GM12878 (cell line): Measurements from ENCODE around the gene DHDH. TPM values are rescaled to one million over a fixed set of nuclear protein-coding genes. Genes with fewer than 3 reads are reported as not detected.

Source experiments
- ATAC-seq: fragments of 200-7000 bp; cut with Tn5 transposase; 3 replicates; pipeline ENCODE4 v1.9.1; 2020; ENCODE audit warnings: mild to moderate bottlenecking, moderate library complexity
- BruUV-seq: library from RNA; stranded (reverse); fragments of 400-500 nt; replicated peaks from 2 replicates; lab custom pipeline; 2021; lab: Mats Ljungman, UMichigan
- CTCF ChIA-PET: fragments of 300-600 bp; sonication (Branson Sonifier 250); formaldehyde crosslinking; extraction: SDS; loops from one replicate; lab custom pipeline; 2021; ENCODE audit warnings: inconsistent platforms; lab: Yijun Ruan, JAX
- POLR2A ChIA-PET: fragments of 350-600 bp; formaldehyde crosslinking; extraction: SDS; loops from one replicate; lab custom pipeline; 2021; ENCODE audit warnings: inconsistent platforms; lab: Charles Lee
- RAD21 ChIA-PET: fragments of 300-600 bp; sonication (Branson Sonifier 250); formaldehyde crosslinking; loops from one replicate; lab custom pipeline; 2023; ENCODE audit warnings: antibody characterized with exemption; ENCODE audit not compliant: unreplicated experiment; lab: Charles Lee
- SMC1A ChIA-PET: fragments of 300-600 bp; sonication (Branson Sonifier 250); formaldehyde crosslinking; loops from one replicate; lab custom pipeline; 2023; ENCODE audit not compliant: unreplicated experiment, uncharacterized antibody; lab: Charles Lee
- DNase-seq: peaks from one replicate; pipeline ENCODE4 v3.0.0-alpha.2; 2011; ENCODE audit warnings: low read depth, low spot score
- FAIRE-seq: peaks from 3 replicates; lab custom pipeline; 2011; peaks lifted over from hg19 to GRCh38; lab: Jason Lieb, UNC
- H2AFZ ChIP-seq: 2 replicates; pipeline ENCODE4 v1.6.0; 2011; ENCODE audit warnings: low read depth, low read length, control low read depth; ENCODE audit not compliant: control insufficient read depth
- H3K27ac ChIP-seq: 2 replicates; pipeline ENCODE4 v1.5.1; 2011; ENCODE audit warnings: control low read depth; ENCODE audit not compliant: control insufficient read depth, insufficient read depth
- H3K27me3 ChIP-seq, 2 experiments: replicated peaks in 1 of 2; 2 replicates each; pipeline versions ENCODE4 v1.6.0 to v1.6.1; 2011; ENCODE audit warnings: low read length in 1 of 2; ENCODE audit not compliant: control insufficient read depth in 2 of 2, insufficient read depth in 2 of 2
- H3K36me3 ChIP-seq, 2 experiments: 2 replicates each; pipeline ENCODE4 v1.5.1; 2011; ENCODE audit warnings: low read length in 1 of 2; ENCODE audit not compliant: control insufficient read depth in 2 of 2, insufficient read depth in 2 of 2
- H3K4me1 ChIP-seq: 2 replicates; pipeline ENCODE4 v1.6.1; 2011; ENCODE audit warnings: mild to moderate bottlenecking, low read length, moderate library complexity, mixed read lengths; ENCODE audit not compliant: control insufficient read depth, insufficient read depth
- H3K4me2 ChIP-seq: 2 replicates; pipeline ENCODE4 v1.6.0; 2011; ENCODE audit warnings: control low read depth; ENCODE audit not compliant: control insufficient read depth, insufficient read depth
- H3K4me3 ChIP-seq: fragments of 200-600 bp; sonication (generic); 2 replicates; pipeline ENCODE4 v1.5.1; 2016
- H3K79me2 ChIP-seq: 2 replicates; pipeline ENCODE4 v1.6.0; 2011; ENCODE audit warnings: low read length; ENCODE audit not compliant: control insufficient read depth, insufficient read depth
- H3K9ac ChIP-seq: 2 replicates; pipeline ENCODE4 v1.8.0; 2011; ENCODE audit warnings: low read length, control low read depth, mixed read lengths; ENCODE audit not compliant: control insufficient read depth, insufficient read depth
- H3K9me3 ChIP-seq: replicated peaks from 3 replicates; pipeline ENCODE4 v1.5.1; 2011; ENCODE audit warnings: mild to moderate bottlenecking, low read length; ENCODE audit not compliant: control insufficient read depth, insufficient read depth
- H4K20me1 ChIP-seq: 2 replicates; pipeline ENCODE4 v1.6.0; 2011; ENCODE audit not compliant: control insufficient read depth, insufficient read depth
- CHD1 ChIP-seq: IDR thresholded peaks from 2 replicates; pipeline ENCODE4 v1.6.1; 2012; ENCODE audit warnings: low read depth, low read length, improper control_type of control experiment
- EZH2 ChIP-seq: IDR thresholded peaks from 2 replicates; pipeline ENCODE4 v1.6.1; 2012; ENCODE audit warnings: low read depth, mild to moderate bottlenecking, control low read depth, inconsistent platforms, low read length, borderline replicate concordance; ENCODE audit not compliant: control insufficient read depth
- HDAC2 ChIP-seq: fragments of 200-600 bp; sonication (generic); IDR thresholded peaks from 2 replicates; pipeline ENCODE4 v1.6.1; 2017
- NFXL1 ChIP-seq: fragments of 450-650 bp; IDR thresholded peaks from 2 replicates; pipeline ENCODE4 v1.6.1; 2017; ENCODE audit warnings: antibody characterized with exemption, mild to moderate bottlenecking, borderline replicate concordance
- PAX8 ChIP-seq: fragments of 450-650 bp; IDR thresholded peaks from 2 replicates; pipeline ENCODE4 v1.6.1; 2017; ENCODE audit warnings: mild to moderate bottlenecking, moderate library complexity
- SP1 ChIP-seq: IDR thresholded peaks from one replicate; pipeline ENCODE4 v1.6.1; 2011; ENCODE audit warnings: low read depth, low read length
- TARDBP ChIP-seq: IDR thresholded peaks from 2 replicates; pipeline ENCODE4 v1.6.1; 2016; ENCODE audit warnings: borderline replicate concordance
- TCF3 ChIP-seq: IDR thresholded peaks from 2 replicates; pipeline ENCODE4 v1.6.1; 2012; ENCODE audit warnings: low read depth, mild to moderate bottlenecking, low read length, borderline replicate concordance; ENCODE audit not compliant: insufficient read depth
- TCF7 ChIP-seq: IDR thresholded peaks from 2 replicates; pipeline ENCODE4 v1.6.1; 2014; ENCODE audit warnings: antibody characterized with exemption, borderline replicate concordance
- WGBS: methylation state at CpG from one replicate; pipeline ENCODE4 v1.1.6; 2016; ENCODE audit warnings: low lambda C conversion rate; ENCODE audit not compliant: insufficient replicate concordance, insufficient coverage; ENCODE audit errors: missing lambda C conversion rate; 5-methylcytosine and 5-hydroxymethylcytosine counted together
- in situ Hi-C: fragments of 300-500 bp; cut with MboI; formaldehyde crosslinking; loops from 9 replicates; pipeline ENCODE4 v1.14.3; 2018; ENCODE audit warnings: mixed read lengths
- intact Hi-C: fragments of 100-400 bp; cut with micrococcal nuclease; formaldehyde crosslinking; loops from one replicate; pipeline ENCODE4 v1.14.2; 2022; ENCODE audit not compliant: unreplicated experiment
- polyA plus RNA-seq, 11 experiments: library from polyadenylated mRNA; depleted of rRNA in 4 of 11; unstranded in 6 of 11; stranded (reverse) in 5 of 11; fragments of >200 nt; fragmentation: Nextera tagmentation in 4 of 11; fragmentation: Illumina TruSeq in 1 of 11; extraction: Ambion mirVana in 4 of 11; extraction: Trizol in 1 of 11; gene quantifications; 1 replicate in 1 of 11; 2 replicates in 10 of 11; pipeline versions ENCODE4 v1.2.1 to v1.2.3, GENCODE V29; 2011 to 2016; ENCODE audit warnings: inconsistent platforms in 2 of 11, missing spikeins in 2 of 11, low read depth in 1 of 11
- total RNA-seq, 4 experiments: library from RNA; depleted of rRNA in 3 of 4; stranded (reverse); fragments of >200 nt in 3 of 4; fragmentation: Illumina TruSeq in 1 of 4; extraction: Trizol in 1 of 4; gene quantifications; 2 replicates each; pipeline versions ENCODE4 v1.2.1 to v1.2.3, GENCODE V29; 2013 to 2021
- TF ChIP-seq, protein P1 (sequence below): IDR thresholded peaks from 2 replicates; pipeline ENCODE4 v1.6.1; 2012; ENCODE audit warnings: low read depth, low read length, improper control_type of control experiment

Gene DHDH
- total and polyA plus RNA-seq, 10 of the 15 experiments (the other 5 are each of a cell fraction or from before 2014, with no cell fraction given) = 0.13 to 0.21 (median 0.15) TPM; not detected in 7

DNA sequence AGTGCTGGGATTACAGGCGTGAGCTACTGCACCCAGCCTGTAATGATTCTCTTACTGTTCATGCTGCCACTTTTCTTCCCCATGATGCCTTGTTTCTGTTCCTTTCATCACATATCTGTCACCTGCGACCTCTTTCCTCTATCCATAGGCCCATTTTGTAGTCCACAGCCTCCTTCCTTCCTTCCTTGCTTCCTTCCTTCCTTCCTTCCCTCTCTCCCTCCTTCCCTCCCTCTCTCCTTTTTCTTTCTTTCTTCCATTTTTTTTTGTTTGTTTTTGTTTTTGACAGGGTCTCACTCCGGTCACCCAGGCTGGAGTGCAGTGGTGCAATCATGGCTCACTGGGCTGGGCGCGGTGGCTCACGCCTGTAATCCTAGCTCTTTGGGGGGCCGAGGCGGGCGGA lies 55.4 kb downstream of the DHDH start:
- Histone ChIP-seq H3K4me3 (no peak overlapping the region), H3K9ac (no peak overlapping the region), H4K20me1 (no peaks in the 10 kb centered on the region), H3K27ac (no peak overlapping the region), H3K9me3 (no peaks in the 10 kb centered on the region), H3K36me3 (peaks cover 4 to 22% of the 10 kb centered on the region in 2 experiments; a peak in 3 of 4 replicates), H3K4me2 (no peak overlapping the region), H3K27me3 (no peaks in the 10 kb centered on the region), H3K4me1 (peaks cover 3% of the 10 kb centered on the region), H2AFZ (no peak overlapping the region), H3K79me2 (peaks cover 30% of the 10 kb centered on the region)
- in situ Hi-C loops = no loop called here
- WGBS = 91% methylated on average over 9 of the region's 9 CpGs
- ChIA-PET POLR2A (no interaction called here), CTCF (interaction anchor here (1.0 to 2.5 kb wide), 3 partner anchors 9 to 314 kb away, joined by 3 to 7 read pairs (median 3); no protein-coding TSS in a partner anchor), SMC1A (no interaction called here), RAD21 (interaction anchor here (0.7 kb wide), 1 partner anchor 207 kb away, joined by 3 read pairs; no protein-coding TSS in a partner anchor)
- intact Hi-C loops = no loop called here
- FAIRE-seq (no peak), ATAC-seq (no peak), DNase-seq (no peak)
- TF ChIP-seq SP1 (no peak), TCF7 (no peak), NFXL1 (no peak), EZH2 (no peak), PAX8 (no peak), TARDBP (no peak), CHD1 (no peak), TCF3 (no peak), HDAC2 (no peak)
- TF ChIP-seq, protein P1, sequence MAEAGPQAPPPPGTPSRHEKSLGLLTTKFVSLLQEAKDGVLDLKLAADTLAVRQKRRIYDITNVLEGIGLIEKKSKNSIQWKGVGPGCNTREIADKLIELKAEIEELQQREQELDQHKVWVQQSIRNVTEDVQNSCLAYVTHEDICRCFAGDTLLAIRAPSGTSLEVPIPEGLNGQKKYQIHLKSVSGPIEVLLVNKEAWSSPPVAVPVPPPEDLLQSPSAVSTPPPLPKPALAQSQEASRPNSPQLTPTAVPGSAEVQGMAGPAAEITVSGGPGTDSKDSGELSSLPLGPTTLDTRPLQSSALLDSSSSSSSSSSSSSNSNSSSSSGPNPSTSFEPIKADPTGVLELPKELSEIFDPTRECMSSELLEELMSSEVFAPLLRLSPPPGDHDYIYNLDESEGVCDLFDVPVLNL = no peak
- BruUV-seq = no TSS peak
